GM20000 (cell line): ENCODE results near the gene SLC6A14.

Experiments
- DNase-seq: peaks from one replicate; pipeline ENCODE4 v3.0.0; 2012; ENCODE audit warnings: low spot score
- TF ChIP-seq, protein P1 (sequence below): IDR thresholded peaks from 2 replicates; pipeline ENCODE4 v1.5.1; 2012; ENCODE audit warnings: mild to moderate bottlenecking, control low read depth; ENCODE audit errors: extremely low read depth, missing control alignments

SLC6A14 gene

DNA sequence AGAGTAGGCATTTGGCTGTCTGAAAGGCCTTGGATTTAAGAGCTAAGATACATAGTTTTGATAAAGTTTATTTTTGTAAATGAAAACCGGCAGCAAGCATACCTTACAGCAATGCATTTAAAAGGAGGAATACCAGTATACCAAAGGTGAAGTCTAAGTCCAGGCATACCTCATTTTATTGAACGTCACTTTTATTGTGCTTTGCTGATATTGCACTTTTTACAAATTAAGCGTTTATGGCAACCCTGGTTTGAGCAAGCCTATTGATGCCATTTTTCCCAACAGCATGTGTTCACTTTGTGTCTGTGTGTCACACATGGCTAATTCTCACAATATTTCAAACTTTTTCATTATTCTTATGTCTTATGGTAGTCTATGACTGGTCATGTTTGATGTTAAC is 8.4 kb upstream of the SLC6A14 start:
- DNase-seq, result no peak
- TF ChIP-seq, protein P1, sequence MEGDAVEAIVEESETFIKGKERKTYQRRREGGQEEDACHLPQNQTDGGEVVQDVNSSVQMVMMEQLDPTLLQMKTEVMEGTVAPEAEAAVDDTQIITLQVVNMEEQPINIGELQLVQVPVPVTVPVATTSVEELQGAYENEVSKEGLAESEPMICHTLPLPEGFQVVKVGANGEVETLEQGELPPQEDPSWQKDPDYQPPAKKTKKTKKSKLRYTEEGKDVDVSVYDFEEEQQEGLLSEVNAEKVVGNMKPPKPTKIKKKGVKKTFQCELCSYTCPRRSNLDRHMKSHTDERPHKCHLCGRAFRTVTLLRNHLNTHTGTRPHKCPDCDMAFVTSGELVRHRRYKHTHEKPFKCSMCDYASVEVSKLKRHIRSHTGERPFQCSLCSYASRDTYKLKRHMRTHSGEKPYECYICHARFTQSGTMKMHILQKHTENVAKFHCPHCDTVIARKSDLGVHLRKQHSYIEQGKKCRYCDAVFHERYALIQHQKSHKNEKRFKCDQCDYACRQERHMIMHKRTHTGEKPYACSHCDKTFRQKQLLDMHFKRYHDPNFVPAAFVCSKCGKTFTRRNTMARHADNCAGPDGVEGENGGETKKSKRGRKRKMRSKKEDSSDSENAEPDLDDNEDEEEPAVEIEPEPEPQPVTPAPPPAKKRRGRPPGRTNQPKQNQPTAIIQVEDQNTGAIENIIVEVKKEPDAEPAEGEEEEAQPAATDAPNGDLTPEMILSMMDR, result no peak

DNA sequence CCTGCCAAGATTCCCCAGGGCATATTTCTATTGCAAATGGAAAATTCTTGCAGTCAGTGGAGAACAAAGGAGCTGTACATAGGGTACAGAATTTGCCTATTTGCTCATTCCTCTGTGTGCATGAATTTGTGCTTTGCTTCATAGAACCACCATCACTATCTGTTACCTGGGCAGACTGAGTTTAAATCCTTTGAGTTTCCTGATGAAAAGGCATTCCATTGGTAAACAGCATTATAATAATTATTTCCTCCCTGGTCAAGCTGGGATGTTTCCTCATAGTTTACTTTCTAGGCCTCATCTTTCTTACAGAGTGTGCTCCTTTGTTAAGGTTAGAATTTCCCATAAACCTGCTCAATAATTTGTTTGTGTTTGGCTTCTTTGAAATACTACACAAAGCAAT is 809 bp upstream of the SLC6A14 start:
- TF ChIP-seq, protein P1, result no peak
- DNase-seq, result no peak

DNA sequence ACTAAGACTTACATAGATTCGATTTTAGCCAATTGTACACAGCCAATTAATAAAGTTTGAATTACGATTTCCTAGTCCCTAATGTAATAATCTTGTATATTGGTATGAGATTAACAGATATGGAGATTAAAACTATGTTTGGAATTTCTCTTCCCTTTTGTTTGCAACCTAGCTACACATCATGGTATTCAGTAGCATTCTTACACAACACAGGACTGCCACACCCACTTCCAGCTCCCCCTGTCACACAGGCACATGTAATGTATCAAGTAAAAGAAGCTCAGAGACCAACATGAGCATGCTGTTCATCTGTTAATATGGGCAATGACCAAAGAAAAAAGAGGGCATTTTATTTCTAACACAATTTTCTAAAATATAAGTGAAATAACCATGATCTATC is 12.8 kb downstream of the SLC6A14 start:
- DNase-seq, result no peak
- TF ChIP-seq, protein P1, result no peak

DNA sequence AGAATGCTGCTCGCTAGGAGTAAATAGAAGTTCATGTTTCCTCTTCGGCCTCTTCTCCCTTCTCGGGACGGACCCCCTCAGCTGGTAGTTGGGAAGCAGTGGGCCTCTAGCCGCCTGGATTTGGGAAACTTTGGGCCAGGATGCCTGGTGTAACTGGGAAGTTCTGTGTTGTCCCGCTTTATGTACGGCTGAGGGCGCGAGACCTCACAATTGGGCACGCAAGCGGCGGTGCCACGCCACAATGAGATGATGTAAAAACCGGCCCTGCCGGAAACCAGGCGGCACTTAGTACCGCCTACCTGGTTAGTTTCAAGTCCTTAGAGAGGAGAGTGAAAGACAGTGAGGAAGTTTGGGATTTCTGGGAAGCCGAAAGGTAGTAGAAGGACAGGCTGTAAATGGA is 26.4 kb downstream of the SLC6A14 start, which contains the start of gene CT83:
CT83 (minus strand) TSS at position 155 of the 400 bp plus-strand sequence; CDS start at position 35, 120 bp downstream.
- TF ChIP-seq, protein P1, result no peak
- DNase-seq, result no peak

DNA sequence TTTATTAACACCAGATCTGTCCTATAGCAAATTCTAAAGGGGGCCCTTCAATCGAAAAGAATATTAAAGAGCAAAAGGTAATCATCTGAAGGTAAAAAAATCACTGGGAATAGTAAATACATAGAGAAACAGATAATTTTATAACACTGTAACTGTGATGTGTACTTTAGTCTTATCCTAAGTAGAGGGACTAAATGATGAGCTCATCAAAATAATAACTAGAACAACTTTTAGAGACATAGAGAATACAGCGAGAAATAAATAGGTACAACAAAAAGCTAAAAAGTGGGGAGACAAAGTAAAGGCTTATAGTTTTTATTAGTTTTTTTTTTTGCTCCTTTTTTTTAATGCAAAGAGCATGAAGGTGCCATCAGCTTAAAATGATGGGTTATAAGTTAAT is 43.7 kb downstream of the SLC6A14 start:
- DNase-seq, result no peak
- TF ChIP-seq, protein P1, result no peak

DNA sequence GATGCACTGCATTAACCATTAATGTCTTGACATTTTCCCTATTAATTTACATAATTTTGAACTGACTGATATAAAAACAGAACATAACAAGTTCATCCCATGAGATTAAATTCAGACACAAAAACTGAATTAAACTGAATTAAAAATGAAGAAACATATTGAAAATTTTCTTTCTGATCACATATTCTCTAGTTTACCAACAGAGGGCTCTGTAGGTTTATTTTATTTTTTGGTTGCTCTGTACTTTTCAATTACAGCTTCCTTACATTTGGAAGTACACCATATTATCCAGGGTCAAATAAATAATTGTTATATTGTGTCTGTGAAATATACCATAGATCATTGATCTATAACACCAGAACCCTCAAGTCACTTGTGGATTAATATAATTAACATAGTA is 53.7 kb downstream of the SLC6A14 start:
- TF ChIP-seq, protein P1, result no peak
- DNase-seq, result no peak

DNA sequence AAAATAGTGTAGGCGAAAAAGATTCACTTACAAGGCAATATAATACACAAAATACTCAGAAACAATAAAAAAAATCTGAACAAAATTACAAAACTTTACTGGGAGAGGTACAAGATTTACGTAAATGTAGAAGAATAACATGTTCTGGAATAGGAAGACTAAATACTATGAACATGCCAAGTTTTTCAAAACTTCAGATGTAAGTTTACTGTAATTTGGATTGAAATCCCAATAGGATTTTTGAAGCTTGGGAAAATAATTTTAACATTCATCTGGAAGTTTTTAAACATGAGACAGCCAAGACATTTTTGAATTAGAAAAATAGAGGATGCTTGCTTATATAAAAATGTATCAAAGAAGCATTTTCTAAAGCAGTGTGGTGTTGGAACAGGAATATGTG is 56.9 kb downstream of the SLC6A14 start:
- no peak for DNase-seq
- TF ChIP-seq, protein P1, result no peak
